Stimulated activated CD8-positive, alpha-beta memory T cell treated with anti-CD3 and anti-CD28 coated beads, Interleukin-4, amount 100 ng/mL, for 1 hour (primary cell): ENCODE results near the gene NFIL3.

Experiments
- DNase-seq, 2 donors: peaks; one replicate each; pipeline ENCODE4 v3.0.0-alpha.2; 2020; ENCODE audit warnings: low read depth in 2 of 2, low spot score in 1 of 2

Gene NFIL3

DNA sequence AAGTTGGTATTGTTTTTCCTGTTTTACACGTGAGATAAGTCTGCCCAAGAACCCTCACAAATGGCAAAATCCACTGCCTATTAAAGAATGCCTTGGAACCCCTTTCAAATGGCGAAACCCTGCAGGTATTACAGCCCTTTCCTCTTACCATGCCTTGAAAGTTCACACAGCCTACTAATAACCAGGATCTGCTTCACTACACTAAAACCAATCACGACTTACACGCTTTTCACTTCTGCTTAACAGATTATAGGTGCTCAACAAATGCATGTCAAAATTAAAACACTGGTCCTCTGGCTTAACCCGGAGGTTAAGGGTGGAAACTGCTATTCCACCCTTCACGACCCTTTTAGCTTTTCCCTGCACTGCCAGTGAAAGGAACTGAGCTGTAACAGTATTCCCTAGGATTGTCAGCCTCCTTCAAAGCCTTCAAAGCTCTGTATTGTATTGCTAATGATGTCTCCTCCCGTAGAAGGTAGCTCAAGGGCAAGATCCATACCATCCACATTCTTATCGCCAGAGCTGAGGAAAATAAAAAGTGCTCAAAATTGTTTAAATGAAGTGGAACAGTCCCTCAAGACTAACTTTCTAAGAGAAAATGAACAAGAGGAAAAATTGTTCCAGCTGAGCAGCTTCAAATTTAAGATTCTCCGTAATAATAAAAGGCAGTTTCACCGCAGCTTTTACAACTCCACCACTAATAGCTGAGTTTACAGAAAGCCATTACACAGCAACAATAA lies 62.9 kb downstream of the NFIL3 start:
- no peak for DNase-seq

DNA sequence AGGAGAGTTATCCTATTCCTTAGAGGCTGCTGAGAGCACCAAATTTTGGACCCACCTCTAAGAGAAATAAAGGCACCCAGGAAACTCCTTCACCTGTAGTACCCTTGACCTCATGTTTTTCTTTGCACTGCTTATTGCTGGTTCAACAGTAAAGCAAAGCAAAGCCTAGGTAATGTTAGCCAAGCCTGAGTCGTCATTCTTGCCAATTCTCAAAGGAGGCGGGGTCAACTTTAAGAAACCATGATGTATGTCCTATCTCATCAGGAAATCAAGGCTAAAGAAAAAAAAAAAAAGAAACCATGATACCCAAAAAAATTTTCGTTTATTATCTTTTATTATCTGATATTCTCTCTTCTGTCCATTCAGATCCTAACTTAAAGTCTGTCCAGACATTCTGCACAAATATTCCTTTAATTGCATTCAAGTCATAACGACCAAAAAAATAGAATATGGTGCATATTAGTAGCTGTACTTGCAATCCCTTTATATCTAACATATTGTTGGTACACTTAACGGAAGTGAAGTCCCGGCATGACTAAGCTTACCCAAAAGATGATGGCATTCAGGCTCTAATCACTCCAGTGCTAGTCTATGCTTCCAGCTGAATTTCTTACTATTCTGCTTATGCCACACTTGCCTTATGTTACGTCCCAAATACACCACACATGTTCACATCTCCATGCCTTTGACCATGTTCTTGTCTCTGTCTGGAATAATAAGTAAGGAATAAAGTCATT lies 63.7 kb downstream of the NFIL3 start:
- DNase-seq: no peak

DNA sequence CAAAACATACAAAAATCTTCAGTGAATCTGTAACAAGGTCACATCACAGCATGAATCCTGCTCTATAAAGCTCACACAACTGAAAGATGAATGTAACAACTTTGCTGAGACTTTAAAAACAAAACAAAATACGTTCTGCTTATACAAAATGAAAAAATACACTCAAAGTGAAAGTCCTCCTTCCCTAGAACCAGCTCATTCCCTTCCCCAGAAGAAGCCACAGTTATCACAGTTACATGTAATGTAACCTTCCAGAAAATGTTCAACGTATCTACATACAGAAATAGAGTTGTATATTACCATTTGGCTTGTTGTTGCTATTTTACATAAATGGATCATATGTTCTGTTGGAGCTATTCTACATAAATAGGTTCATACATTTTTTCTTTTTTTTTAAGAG lies 64.5 kb downstream of the NFIL3 start:
- no peak for DNase-seq
